Natural killer cell (primary cell): Measurements from ENCODE around the gene CH25H. TPM values are rescaled to one million over a fixed set of nuclear protein-coding genes. Genes with fewer than 3 reads are reported as not detected.

Source experiments
- ATAC-seq, 3 donors: fragments of 150-1000 bp in 2 of 3; fragments of 200-7000 bp in 1 of 3; cut with Tn5 transposase; 1 replicate in 1 of 3; 2 replicates in 2 of 3; pipeline ENCODE4 v1.10.0; 2021; ENCODE audit warnings: mild to moderate bottlenecking in 2 of 3, moderate library complexity in 2 of 3
- DNase-seq, 2 donors: peaks; one replicate each; pipeline versions ENCODE4 v3.0.0 to v3.0.0-alpha.2; 2013 to 2021; ENCODE audit warnings: mixed read lengths in 1 of 2
- H3K27ac ChIP-seq: one replicate; pipeline ENCODE4 v1.5.1; 2013; ENCODE audit warnings: mild to moderate bottlenecking, low read length
- H3K27me3 ChIP-seq: one replicate; pipeline ENCODE4 v1.6.1; 2013; ENCODE audit warnings: low read length; ENCODE audit not compliant: control insufficient read depth, insufficient read depth
- H3K36me3 ChIP-seq: one replicate; pipeline ENCODE4 v1.6.1; 2013; ENCODE audit warnings: low read length; ENCODE audit not compliant: control insufficient read depth, insufficient read depth
- H3K4me1 ChIP-seq: one replicate; pipeline ENCODE4 v1.6.1; 2013; ENCODE audit warnings: low read length; ENCODE audit not compliant: control insufficient read depth, insufficient read depth
- H3K4me3 ChIP-seq: one replicate; pipeline ENCODE4 v1.5.1; 2013; ENCODE audit warnings: low read length
- H3K9me3 ChIP-seq: one replicate; pipeline ENCODE4 v1.6.1; 2013; ENCODE audit warnings: low read length; ENCODE audit not compliant: control insufficient read depth, insufficient read depth
- H3K27ac Mint-ChIP-seq, 2 donors: one replicate each; pipeline ENCODE4 v1.8.0; 2022; ENCODE audit warnings: mild to moderate bottlenecking in 2 of 2, mixed read lengths in 2 of 2, moderate library complexity in 1 of 2
- H3K27me3 Mint-ChIP-seq, 2 donors: one replicate each; pipeline ENCODE4 v1.8.0; 2022; ENCODE audit warnings: low read depth in 2 of 2, mixed read lengths in 2 of 2
- H3K36me3 Mint-ChIP-seq: one replicate; pipeline ENCODE4 v1.8.0; 2022; ENCODE audit warnings: mixed read lengths
- H3K4me1 Mint-ChIP-seq, 2 donors: one replicate each; pipeline ENCODE4 v1.8.0; 2022; ENCODE audit warnings: mixed read lengths in 2 of 2
- H3K4me3 Mint-ChIP-seq: one replicate; pipeline ENCODE4 v1.8.0; 2022; ENCODE audit warnings: mild to moderate bottlenecking, moderate library complexity, mixed read lengths
- H3K9me3 Mint-ChIP-seq, 2 donors: one replicate each; pipeline ENCODE4 v1.8.0; 2022; ENCODE audit warnings: mixed read lengths in 2 of 2
- CTCF ChIP-seq: fragments of 200-600 bp; IDR thresholded peaks from one replicate; pipeline ENCODE4 v1.8.0; 2022; ENCODE audit warnings: antibody characterized with exemption
- WGBS: methylation state at CpG from one replicate; pipeline ENCODE4 v1.1.7; 2013; ENCODE audit warnings: missing lambda C conversion rate; ENCODE audit not compliant: insufficient coverage; 5-methylcytosine and 5-hydroxymethylcytosine counted together
- intact Hi-C: fragments of 100-400 bp; cut with micrococcal nuclease; formaldehyde crosslinking; loops from one replicate; pipeline ENCODE4 v1.14.2; 2022
- total RNA-seq, 4 donors: library from RNA; stranded (reverse); fragments of 120-200 nt in 1 of 4; gene quantifications; one replicate each; pipeline versions ENCODE4 v1.2.3 to v1.2.4, GENCODE V29; 2013 to 2022

Gene CH25H
- total RNA-seq, 3 donors from 2014 or later (not counting 1 experiment from before 2014, with no cell fraction given), result 0.20 TPM; not detected in 2

GRCh38 chr10:89242345-89242684, 35.2 kb upstream of the CH25H start:
- TF ChIP-seq CTCF, result no peak
- no peak for DNase-seq
- Histone ChIP-seq H3K4me3 (no peak overlapping the region), H3K27me3 (no peaks in the 10 kb centered on the region), H3K36me3 (peaks cover 15% of the 10 kb centered on the region), H3K9me3 (no peaks in the 10 kb centered on the region), H3K4me1 (peaks cover 3% of the 10 kb centered on the region), H3K27ac (no peak overlapping the region)
- no peak for ATAC-seq
- Mint-ChIP-seq H3K4me3 (no peak overlapping the region), H3K27me3 (no peaks in the 10 kb centered on the region), H3K27ac (no peak overlapping the region), H3K4me1 (peaks cover 7 to 18% of the 10 kb centered on the region in 2 donors), H3K9me3 (no peaks in the 10 kb centered on the region), H3K36me3 (no peaks in the 10 kb centered on the region)
- intact Hi-C loops, result no loop called here

DNA sequence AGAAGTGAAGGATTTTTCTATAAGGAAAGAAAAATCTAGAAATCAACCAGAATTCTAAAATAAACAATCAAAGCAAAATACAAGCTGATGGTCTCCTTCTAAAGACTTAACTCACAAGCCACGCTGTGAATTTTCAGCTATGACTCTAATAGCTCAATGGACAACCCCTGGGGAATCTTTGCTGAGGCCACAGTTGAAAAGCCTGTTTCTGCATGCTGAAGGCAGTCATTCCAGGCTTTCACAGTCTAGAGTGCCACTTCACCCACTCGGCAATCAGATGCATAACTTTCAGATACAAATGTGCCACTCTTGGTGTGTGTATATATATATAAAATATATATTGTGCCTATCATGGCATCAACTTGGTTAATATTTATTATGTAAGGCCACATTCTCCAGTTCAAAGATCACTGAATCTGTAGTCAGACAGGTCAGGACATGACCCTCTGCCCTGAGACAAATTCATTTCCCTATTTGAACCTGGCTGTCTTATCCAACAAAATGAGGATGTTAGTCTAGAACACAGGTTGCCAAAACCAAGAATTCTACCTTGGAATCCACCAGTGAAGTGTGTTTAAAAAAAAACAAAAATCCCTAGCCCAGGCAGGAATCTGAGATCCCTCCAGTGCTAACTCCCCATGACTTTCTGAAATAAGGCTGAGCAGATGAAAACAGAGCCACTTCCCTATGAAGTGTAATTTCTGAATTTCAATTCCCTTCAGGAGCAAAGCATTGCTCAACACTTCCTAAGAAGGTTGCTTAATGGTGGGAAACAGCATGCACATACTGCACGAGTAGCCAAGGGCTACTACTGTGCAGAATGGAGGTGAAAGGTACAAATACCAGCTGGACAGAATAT, 34.6 kb upstream of the CH25H start:
- Histone ChIP-seq H3K36me3 (peaks cover 15% of the 10 kb centered on the region), H3K4me1 (peaks cover 3% of the 10 kb centered on the region), H3K4me3 (no peak overlapping the region), H3K27me3 (no peaks in the 10 kb centered on the region), H3K9me3 (no peaks in the 10 kb centered on the region), H3K27ac (no peak overlapping the region)
- Mint-ChIP-seq H3K27me3 (no peaks in the 10 kb centered on the region), H3K4me3 (no peak overlapping the region), H3K4me1 (peaks cover 7 to 18% of the 10 kb centered on the region in 2 donors), H3K27ac (no peak overlapping the region), H3K9me3 (no peaks in the 10 kb centered on the region), H3K36me3 (no peaks in the 10 kb centered on the region)
- WGBS, result 79% methylated on average over 2 of the region's 3 CpGs
- intact Hi-C loops, result no loop called here
- ATAC-seq (no peak), DNase-seq (no peak)
- TF ChIP-seq CTCF, result no peak

GRCh38 chr10:89241026-89241425, 33.9 kb upstream of the CH25H start:
- TF ChIP-seq CTCF, result no peak
- no peak overlapping the region for H3K4me3 ChIP-seq
- intact Hi-C loops, result no loop called here
- H3K27me3 Mint-ChIP-seq, result no peaks in the 10 kb centered on the region
- no peak overlapping the region for H3K4me3 Mint-ChIP-seq
- no peak overlapping the region for H3K27ac Mint-ChIP-seq
- no peaks in the 10 kb centered on the region for H3K36me3 Mint-ChIP-seq
- 98% methylated on average over 3 of the region's 3 CpGs for WGBS
- no peaks in the 10 kb centered on the region for H3K9me3 ChIP-seq
- peaks cover 3% of the 10 kb centered on the region for H3K4me1 ChIP-seq
- no peak for ATAC-seq
- H3K27ac ChIP-seq, result no peak overlapping the region
- peaks cover 7 to 18% of the 10 kb centered on the region in 2 donors for H3K4me1 Mint-ChIP-seq
- H3K27me3 ChIP-seq, result no peaks in the 10 kb centered on the region
- DNase-seq, result no peak
- no peaks in the 10 kb centered on the region for H3K9me3 Mint-ChIP-seq
- H3K36me3 ChIP-seq, result peaks cover 15% of the 10 kb centered on the region

GRCh38 chr10:89240519-89240918, 33.4 kb upstream of the CH25H start:
- H3K4me1 ChIP-seq, result peaks cover 3% of the 10 kb centered on the region
- intact Hi-C loops, result no loop called here
- ATAC-seq (no peak), DNase-seq (no peak)
- H3K27ac ChIP-seq, result no peak overlapping the region
- Mint-ChIP-seq H3K27me3 (no peaks in the 10 kb centered on the region), H3K27ac (no peak overlapping the region), H3K4me3 (no peak overlapping the region), H3K9me3 (no peaks in the 10 kb centered on the region), H3K4me1 (peaks cover 7 to 18% of the 10 kb centered on the region in 2 donors), H3K36me3 (no peaks in the 10 kb centered on the region)
- no peaks in the 10 kb centered on the region for H3K9me3 ChIP-seq
- no peak overlapping the region for H3K4me3 ChIP-seq
- no peaks in the 10 kb centered on the region for H3K27me3 ChIP-seq
- peaks cover 11% of the 10 kb centered on the region for H3K36me3 ChIP-seq
- TF ChIP-seq CTCF, result no peak
- whole genome bisulfite sequencing, result 78% methylated on average over 2 of the region's 3 CpGs
